ENCODE results near the gene CLCN7. TPM values are rescaled to one million over a fixed set of nuclear protein-coding genes. Genes with fewer than 3 reads are reported as not detected.

CLCN7 gene
- total RNA-seq, 2 donors from 2014 or later: 19.4 to 31.7 TPM

DNA sequence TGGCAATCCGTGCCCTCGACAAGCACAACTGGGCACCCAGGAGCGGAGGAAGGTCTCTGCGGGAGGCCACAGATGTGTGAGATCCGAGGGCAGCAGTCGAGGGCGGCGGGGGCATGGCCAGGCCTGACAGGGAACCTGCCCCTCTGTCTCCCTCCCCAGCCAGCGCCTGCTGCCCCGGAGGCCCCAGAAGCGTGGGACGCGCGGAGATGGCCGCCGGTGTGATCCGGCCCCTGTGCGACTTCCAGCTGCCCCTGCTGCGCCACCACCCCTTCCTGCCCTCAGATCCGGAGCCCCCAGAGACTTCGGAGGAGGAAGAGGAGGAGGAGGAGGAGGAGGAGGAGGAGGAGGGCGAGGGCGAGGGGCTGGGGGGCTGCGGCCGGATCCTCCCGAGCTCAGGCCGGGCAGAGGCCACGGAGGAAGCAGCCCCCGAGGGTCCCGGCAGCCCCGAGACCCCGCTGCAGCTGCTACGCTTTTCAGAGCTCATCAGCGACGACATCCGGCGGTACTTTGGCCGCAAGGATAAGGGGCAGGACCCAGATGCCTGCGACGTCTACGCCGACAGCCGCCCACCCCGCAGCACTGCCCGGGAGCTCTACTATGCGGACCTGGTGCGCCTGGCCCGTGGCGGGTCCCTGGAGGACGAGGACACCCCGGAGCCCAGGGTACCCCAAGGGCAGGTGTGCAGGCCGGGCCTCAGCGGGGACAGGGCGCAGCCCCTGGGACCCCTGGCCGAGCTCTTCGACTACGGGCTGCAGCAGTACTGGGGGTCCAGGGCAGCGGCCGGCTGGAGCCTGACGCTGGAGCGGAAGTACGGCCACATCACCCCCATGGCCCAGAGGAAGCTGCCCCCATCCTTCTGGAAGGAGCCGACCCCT, 42.2 kb downstream of the CLCN7 start:
- DNase-seq (ENCODE audit: low spot score): no peak
- no peaks in the 10 kb centered on the region for H3K27me3 ChIP-seq
- H3K9me3 ChIP-seq: no peaks in the 10 kb centered on the region
- TF ChIP-seq, protein P1, sequence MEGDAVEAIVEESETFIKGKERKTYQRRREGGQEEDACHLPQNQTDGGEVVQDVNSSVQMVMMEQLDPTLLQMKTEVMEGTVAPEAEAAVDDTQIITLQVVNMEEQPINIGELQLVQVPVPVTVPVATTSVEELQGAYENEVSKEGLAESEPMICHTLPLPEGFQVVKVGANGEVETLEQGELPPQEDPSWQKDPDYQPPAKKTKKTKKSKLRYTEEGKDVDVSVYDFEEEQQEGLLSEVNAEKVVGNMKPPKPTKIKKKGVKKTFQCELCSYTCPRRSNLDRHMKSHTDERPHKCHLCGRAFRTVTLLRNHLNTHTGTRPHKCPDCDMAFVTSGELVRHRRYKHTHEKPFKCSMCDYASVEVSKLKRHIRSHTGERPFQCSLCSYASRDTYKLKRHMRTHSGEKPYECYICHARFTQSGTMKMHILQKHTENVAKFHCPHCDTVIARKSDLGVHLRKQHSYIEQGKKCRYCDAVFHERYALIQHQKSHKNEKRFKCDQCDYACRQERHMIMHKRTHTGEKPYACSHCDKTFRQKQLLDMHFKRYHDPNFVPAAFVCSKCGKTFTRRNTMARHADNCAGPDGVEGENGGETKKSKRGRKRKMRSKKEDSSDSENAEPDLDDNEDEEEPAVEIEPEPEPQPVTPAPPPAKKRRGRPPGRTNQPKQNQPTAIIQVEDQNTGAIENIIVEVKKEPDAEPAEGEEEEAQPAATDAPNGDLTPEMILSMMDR (IDR thresholded peaks at IDR 0.05): no peak
- H3K4me3 ChIP-seq: peak overlapping the region in 1 of 2 donors; percentile 40
- peaks cover 0 to 6% of the 10 kb centered on the region in 2 donors for H3K4me1 ChIP-seq
- H3K27ac ChIP-seq: no peak overlapping the region
- H3K36me3 ChIP-seq: no peaks in the 10 kb centered on the region

DNA sequence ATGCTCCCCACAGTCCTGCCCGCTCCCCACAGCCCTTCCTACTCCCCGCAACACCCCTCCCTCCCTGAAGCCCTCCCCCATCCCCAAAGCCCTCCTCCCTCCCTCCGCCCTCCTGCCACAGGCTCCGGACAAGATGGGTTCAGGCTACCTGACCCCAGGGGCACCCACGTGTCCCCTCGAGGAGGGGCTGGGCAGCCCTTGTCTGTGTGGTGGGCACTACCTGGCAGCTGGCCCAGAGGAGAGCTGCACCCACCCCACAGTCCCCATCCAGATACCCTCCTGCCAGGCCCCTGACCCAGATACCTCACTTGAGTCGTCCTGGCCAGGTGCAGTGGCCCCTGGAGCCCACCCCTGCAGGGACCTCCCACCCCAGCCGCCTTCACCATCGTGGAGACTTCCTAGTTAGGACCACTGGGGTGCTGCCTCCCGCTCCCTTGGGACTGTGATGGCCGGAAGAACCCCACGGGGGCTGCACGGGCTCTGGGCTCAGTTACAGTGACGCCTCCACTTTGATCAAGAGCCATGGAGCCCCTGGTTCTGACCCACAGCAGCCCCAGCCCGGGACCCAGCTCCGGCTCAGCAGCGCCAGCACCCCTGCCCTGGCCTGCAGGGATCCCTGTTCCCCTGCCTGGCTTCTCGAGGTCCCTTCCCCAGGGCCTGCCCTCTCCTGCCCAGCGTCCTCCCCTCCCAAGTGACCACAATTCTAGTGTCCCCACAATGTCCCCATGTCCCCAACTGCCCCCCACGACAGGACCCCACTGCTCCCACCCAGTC, 43.1 kb downstream of the CLCN7 start:
- no peak for DNase-seq (ENCODE audit: low spot score)
- H3K4me3 ChIP-seq: peak overlapping the region in 1 of 2 donors; percentile 40

DNA sequence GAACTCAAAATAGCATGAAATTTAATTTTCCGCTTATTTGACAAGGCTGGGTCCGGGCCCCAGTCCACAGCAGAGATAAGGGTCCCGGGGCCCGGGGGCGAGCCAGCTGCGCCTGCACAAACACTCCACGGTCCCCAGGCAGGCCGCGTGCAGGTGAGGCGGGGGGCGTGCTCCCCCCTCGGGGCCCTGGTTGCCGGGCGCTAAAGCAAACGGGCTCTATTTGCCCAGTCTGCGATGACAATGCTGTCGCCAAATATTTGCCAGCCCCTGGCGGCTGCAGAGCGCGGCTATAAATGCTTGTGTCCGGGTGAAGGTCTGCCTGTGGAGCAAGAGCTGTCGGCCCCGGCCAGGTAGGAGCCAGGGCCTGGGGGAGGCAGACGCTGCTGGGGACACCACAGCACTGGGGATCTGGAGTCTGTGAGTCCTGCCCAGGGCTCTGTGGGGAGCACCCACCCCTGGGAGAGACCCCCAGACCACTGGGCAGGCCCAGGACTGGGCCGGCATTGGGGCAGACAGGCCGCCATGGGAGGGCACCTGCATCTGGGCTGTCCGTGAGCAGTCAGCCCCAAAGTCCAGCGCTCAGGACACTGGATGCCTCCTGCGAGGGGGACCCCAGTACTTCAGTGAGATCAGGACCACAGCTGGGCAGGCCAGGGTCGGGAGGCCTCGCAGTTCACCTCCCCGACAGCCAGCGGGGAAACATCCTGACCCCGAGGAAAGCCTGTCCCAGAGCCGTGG, 43.9 kb downstream of the CLCN7 start, which contains the start of gene PERCC1:
Gene PERCC1, plus strand, starts transcription at position 320 of the 738 bp plus-strand sequence. CDS start 1,516 bp downstream, outside the sequence.
- Histone ChIP-seq H3K9me3 (no peaks in the 10 kb centered on the region), H3K27ac (no peak within 1 kb of the TSS), H3K27me3 (no peaks in the 10 kb centered on the region), H3K4me3 (no peak within 1 kb of the TSS), H3K36me3 (no peaks in the 10 kb centered on the region), H3K4me1 (peaks cover 0 to 6% of the 10 kb centered on the region in 2 donors)
- TF ChIP-seq, protein P1 (IDR thresholded peaks at IDR 0.05): no peak
- no peak for DNase-seq (ENCODE audit: low spot score)

More for the DNA sequence above, 43.1 kb downstream of the CLCN7 start:
- peaks cover 0 to 6% of the 10 kb centered on the region in 2 donors for H3K4me1 ChIP-seq
- no peak overlapping the region for H3K27ac ChIP-seq
- H3K36me3 ChIP-seq: no peaks in the 10 kb centered on the region
- TF ChIP-seq, protein P1 (IDR thresholded peaks at IDR 0.05): no peak
- no peaks in the 10 kb centered on the region for H3K9me3 ChIP-seq
- H3K27me3 ChIP-seq: no peaks in the 10 kb centered on the region

DNA sequence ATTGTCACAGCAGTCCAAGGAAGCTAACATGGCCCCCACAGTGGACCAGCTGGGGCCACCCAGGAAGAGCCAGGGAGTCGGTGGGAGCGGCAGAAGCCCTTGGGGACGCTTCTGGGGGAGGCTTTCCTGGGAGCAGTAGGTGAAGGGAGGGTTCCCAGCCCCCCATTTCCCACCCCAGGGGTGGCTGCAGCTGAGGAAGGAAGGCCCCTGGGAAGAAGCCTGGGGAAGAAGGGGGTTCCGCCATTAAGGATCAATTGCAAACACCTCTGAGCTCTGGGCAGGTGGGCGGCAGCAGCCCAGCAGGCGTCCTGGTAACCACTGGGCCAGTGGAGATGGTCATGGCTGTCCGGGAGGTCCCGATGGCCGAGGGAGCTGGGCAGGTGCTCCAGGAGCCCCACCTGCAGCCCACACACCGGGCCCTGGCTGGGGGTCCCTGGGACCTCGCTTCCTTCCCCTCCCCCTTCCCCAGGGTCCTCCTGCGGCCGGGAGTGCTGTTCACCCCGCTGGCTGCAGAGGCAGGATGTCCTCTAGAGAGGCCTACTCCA, 44.5 kb downstream of the CLCN7 start:
- Histone ChIP-seq H3K4me3 (no peak overlapping the region), H3K4me1 (peaks cover 0 to 6% of the 10 kb centered on the region in 2 donors), H3K27ac (no peak overlapping the region), H3K36me3 (no peaks in the 10 kb centered on the region), H3K9me3 (no peaks in the 10 kb centered on the region), H3K27me3 (no peaks in the 10 kb centered on the region)
- no peak for DNase-seq (ENCODE audit: low spot score)
- TF ChIP-seq, protein P1 (IDR thresholded peaks at IDR 0.05): no peak

DNA sequence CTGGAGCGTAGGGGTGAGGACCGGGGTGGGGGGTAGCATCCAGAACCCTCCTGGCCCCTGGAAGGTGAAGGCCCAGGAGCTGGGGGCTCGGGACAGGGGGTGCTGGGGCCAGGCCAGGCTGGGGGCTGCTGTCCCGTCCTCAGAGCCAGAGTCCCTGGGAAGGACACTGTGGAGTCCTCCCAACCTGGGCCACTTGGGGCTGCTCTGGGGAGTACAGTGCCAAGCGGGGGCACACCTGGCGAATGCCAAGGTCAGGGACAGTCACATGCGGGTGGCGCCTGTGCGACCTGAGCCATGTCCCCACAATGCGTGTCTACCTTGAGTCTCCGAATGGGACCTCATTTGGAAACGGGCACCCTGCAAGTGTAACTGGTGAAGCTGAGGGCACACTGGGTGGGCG, 45.2 kb downstream of the CLCN7 start:
- DNase-seq (ENCODE audit: low spot score): no peak
- Histone ChIP-seq H3K9me3 (no peaks in the 10 kb centered on the region), H3K4me3 (no peak overlapping the region), H3K36me3 (no peaks in the 10 kb centered on the region), H3K27ac (no peak overlapping the region), H3K4me1 (peaks cover 0 to 6% of the 10 kb centered on the region in 2 donors), H3K27me3 (no peaks in the 10 kb centered on the region)
- TF ChIP-seq, protein P1 (IDR thresholded peaks at IDR 0.05): no peak
